ENCODE measurements around the gene KCNJ10. TPM values are rescaled to one million over a fixed set of nuclear protein-coding genes. Genes with fewer than 3 reads are reported as not detected.

The KCNJ10 gene
- total and polyA plus RNA-seq, 12 donors: 0.11 to 0.32 (median 0.13) TPM; not detected in 7

DNA sequence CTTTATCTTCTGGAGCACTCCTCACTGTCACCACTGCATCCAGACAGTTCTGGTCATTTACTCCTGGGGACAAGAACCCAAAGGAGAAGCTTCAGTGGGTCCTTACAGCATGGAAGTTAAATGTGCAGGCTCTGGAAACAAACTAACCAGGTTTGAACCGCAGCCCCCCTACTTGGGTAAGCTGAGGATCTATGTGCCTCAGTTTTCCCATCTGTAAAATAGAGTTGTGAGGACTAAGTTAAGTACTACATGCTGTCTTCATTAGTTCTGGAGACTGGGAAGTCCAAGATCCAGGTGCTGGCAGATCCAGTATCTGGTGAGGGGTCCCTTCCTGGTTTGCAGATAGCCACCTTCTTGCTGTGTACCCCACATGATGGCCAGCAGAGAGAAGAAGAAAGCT lies 37.6 kb upstream of the KCNJ10 start:
- intact Hi-C loops (cut with DNase I): loop anchor here in 1 of 2 donors (10.0 kb wide), 1 partner anchor 147 kb away; no protein-coding TSS in a partner anchor
- H3K4me1 ChIP-seq (replicated peaks in 1 of 2): no peaks in the 10 kb centered on the region
- WGBS, 4 donors: 83 to 100% (median 94%) methylated on average over 1 of the region's 1 CpG

DNA sequence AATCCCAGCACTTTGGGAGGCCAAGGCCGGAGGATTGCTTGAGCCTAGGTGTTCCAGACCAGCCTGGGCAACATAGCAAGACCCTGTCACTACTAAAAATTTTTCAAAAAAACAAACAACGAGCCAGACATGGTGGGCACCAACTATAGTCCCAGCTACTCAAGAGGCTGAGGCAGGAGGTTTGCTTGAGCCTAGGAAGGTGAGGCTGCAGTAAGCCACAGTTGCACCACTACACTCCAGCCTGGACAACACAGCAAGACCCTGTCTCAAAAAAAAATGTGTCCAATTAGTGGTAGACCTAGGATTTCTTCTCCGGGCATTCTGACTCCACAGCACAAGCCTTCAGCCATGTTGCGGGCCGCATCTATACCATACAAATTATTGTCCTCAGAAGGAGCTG lies 35.2 kb upstream of the KCNJ10 start:
- Histone ChIP-seq H3K27me3 (no peaks in the 10 kb centered on the region), H3K9me3 (replicated peaks in 1 of 3) (no peaks in the 10 kb centered on the region), H3K36me3 (replicated peaks in 1 of 2) (no peaks in the 10 kb centered on the region), H3K4me1 (replicated peaks in 1 of 2) (peaks cover 0 to 6% of the 10 kb centered on the region in 2 donors), H3K4me3 (no peak overlapping the region), H3K27ac (no peak overlapping the region)
- TF ChIP-seq, protein P1, sequence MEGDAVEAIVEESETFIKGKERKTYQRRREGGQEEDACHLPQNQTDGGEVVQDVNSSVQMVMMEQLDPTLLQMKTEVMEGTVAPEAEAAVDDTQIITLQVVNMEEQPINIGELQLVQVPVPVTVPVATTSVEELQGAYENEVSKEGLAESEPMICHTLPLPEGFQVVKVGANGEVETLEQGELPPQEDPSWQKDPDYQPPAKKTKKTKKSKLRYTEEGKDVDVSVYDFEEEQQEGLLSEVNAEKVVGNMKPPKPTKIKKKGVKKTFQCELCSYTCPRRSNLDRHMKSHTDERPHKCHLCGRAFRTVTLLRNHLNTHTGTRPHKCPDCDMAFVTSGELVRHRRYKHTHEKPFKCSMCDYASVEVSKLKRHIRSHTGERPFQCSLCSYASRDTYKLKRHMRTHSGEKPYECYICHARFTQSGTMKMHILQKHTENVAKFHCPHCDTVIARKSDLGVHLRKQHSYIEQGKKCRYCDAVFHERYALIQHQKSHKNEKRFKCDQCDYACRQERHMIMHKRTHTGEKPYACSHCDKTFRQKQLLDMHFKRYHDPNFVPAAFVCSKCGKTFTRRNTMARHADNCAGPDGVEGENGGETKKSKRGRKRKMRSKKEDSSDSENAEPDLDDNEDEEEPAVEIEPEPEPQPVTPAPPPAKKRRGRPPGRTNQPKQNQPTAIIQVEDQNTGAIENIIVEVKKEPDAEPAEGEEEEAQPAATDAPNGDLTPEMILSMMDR (IDR thresholded peaks at IDR 0.05): no peak
- TF ChIP-seq POLR2A (IDR thresholded peaks at IDR 0.05): no peak
- intact Hi-C loops (cut with DNase I): loop anchor here in 1 of 2 donors (10.0 kb wide), 1 partner anchor 150 kb away; no protein-coding TSS in a partner anchor
- 90 to 96% (median 95%) methylated on average over 5 of the region's 5 CpGs for WGBS, 4 donors
- DNase-seq: no peak

More for the DNA sequence above, 37.6 kb upstream of the KCNJ10 start:
- DNase-seq: no peak
- Histone ChIP-seq H3K36me3 (replicated peaks in 1 of 2) (no peaks in the 10 kb centered on the region), H3K27me3 (no peaks in the 10 kb centered on the region), H3K27ac (no peak overlapping the region), H3K4me3 (no peak overlapping the region), H3K9me3 (replicated peaks in 1 of 3) (no peaks in the 10 kb centered on the region)
- TF ChIP-seq POLR2A (IDR thresholded peaks at IDR 0.05): no peak
- TF ChIP-seq, protein P1 (IDR thresholded peaks at IDR 0.05): no peak

DNA sequence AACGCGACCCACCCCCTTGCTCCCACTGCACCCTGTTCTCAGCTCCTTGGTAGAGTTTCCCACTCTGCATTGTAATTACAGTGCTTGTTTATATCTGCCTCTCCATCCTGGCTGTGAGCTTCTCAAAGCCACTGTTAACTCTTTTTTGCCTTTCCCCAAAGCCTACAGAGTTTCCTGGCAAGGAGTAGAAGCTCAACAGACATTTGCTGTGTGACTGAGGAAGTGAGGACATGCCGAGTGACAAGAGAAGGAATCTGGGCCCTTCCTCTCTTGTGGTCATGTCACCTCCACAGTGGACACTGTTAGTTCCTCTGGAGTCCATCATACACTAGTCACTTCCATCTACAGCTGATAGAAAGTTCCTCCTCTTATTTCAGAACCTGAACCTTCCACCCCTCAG lies 34.5 kb upstream of the KCNJ10 start:
- no peak for TF ChIP-seq POLR2A (IDR thresholded peaks at IDR 0.05)
- TF ChIP-seq, protein P1 (IDR thresholded peaks at IDR 0.05): no peak
- WGBS, 4 donors: 70 to 77% (median 76%) methylated on average over 3 of the region's 3 CpGs
- no peak for DNase-seq
- intact Hi-C loops (cut with DNase I): loop anchor here in 1 of 2 donors (10.0 kb wide), 1 partner anchor 150 kb away; no protein-coding TSS in a partner anchor
- Histone ChIP-seq H3K4me3 (no peak overlapping the region), H3K36me3 (replicated peaks in 1 of 2) (no peaks in the 10 kb centered on the region), H3K27me3 (no peaks in the 10 kb centered on the region), H3K9me3 (replicated peaks in 1 of 3) (no peaks in the 10 kb centered on the region), H3K27ac (no peak overlapping the region), H3K4me1 (replicated peaks in 1 of 2) (peaks cover 0 to 6% of the 10 kb centered on the region in 2 donors)

DNA sequence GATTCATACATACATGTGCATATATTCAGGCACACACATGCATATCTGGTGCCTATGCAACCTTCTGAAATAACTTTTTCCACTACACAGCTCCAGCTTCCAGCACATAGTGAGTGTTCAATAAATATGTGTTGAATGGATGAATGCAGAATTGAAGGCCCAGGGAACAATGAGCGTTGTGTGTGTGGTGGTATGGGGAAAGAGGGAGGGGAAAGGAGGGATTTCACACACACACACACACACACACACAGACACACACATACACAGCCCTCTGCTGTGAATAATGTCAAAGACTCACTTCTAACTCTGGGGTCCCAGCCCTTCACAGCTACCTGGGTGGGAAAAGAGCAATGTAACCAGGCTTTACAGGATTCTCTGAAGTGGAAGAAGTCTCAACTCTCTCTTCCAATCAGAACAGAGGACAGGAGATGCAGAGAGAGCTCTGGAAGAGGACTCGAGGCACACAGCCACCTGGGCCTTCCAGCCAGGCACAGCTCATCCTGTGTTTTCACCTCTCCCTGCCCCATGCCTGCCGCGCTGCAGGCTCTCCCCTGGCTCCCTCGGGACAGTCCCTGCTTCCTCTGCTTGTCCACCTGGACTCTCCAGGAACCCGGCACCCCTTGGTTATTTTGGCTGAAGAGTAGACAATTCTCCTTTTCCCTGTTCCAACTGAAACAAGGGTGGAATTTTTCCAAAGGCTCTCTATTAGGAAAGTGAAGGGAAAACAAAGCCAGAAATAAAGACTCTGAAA lies 33.9 kb upstream of the KCNJ10 start:
- WGBS, 4 donors: 67 to 71% (median 69%) methylated on average over 6 of the region's 6 CpGs
- TF ChIP-seq POLR2A (IDR thresholded peaks at IDR 0.05): no peak
- TF ChIP-seq, protein P1 (IDR thresholded peaks at IDR 0.05): no peak
- Histone ChIP-seq H3K27me3 (no peaks in the 10 kb centered on the region), H3K27ac (no peak overlapping the region), H3K4me3 (no peak overlapping the region), H3K36me3 (replicated peaks in 1 of 2) (no peaks in the 10 kb centered on the region), H3K4me1 (replicated peaks in 1 of 2) (peaks cover 0 to 10% of the 10 kb centered on the region in 2 donors), H3K9me3 (replicated peaks in 1 of 3) (no peaks in the 10 kb centered on the region)
- intact Hi-C loops (cut with DNase I): loop anchor here in 1 of 2 donors (10.0 kb wide), 1 partner anchor 151 kb away; no protein-coding TSS in a partner anchor
- DNase-seq: no peak
